ENCODE measurements around the gene BDKRB2. TPM values are rescaled to one million over a fixed set of nuclear protein-coding genes. Genes with fewer than 3 reads are reported as not detected.

Gene BDKRB2
- total and polyA plus RNA-seq, 2 experiments from 2014 or later = 4.4 to 5.9 TPM

GRCh38 chr14:96198430-96199130 lies 6.1 kb upstream of the BDKRB2 start:
- Histone ChIP-seq H3K79me2 (no peaks in the 10 kb centered on the region), H3K27me3 (no peaks in the 10 kb centered on the region), H3K9me2 (replicated peaks; ENCODE audit: insufficient read depth) (no peaks in the 10 kb centered on the region), H3K9me3 (ENCODE audit: low read depth) (no peaks in the 10 kb centered on the region), H4K20me1 (ENCODE audit: insufficient read depth, poor library complexity, severe bottlenecking) (no peaks in the 10 kb centered on the region), H2AFZ (no peak overlapping the region), H3K36me3 (replicated peaks; ENCODE audit: insufficient read depth, low read depth) (no peaks in the 10 kb centered on the region), H3K4me3 (no peak overlapping the region), H3K27ac (no peak overlapping the region), H3K4me2 (no peak overlapping the region), H3K4me1 (ENCODE audit: insufficient read depth) (peaks cover 19% of the 10 kb centered on the region)
- DNase-seq (ENCODE audit: low spot score) = no peak
- WGBS (ENCODE audit: low lambda C conversion rate, missing lambda C conversion rate) = 72% methylated on average over 9 of the region's 9 CpGs
- no peak for TF ChIP-seq EZH2phosphoT487 (IDR thresholded peaks at IDR 0.05; ENCODE audit: low read depth, severe bottlenecking, unreplicated experiment)
- TF ChIP-seq, protein P1, sequence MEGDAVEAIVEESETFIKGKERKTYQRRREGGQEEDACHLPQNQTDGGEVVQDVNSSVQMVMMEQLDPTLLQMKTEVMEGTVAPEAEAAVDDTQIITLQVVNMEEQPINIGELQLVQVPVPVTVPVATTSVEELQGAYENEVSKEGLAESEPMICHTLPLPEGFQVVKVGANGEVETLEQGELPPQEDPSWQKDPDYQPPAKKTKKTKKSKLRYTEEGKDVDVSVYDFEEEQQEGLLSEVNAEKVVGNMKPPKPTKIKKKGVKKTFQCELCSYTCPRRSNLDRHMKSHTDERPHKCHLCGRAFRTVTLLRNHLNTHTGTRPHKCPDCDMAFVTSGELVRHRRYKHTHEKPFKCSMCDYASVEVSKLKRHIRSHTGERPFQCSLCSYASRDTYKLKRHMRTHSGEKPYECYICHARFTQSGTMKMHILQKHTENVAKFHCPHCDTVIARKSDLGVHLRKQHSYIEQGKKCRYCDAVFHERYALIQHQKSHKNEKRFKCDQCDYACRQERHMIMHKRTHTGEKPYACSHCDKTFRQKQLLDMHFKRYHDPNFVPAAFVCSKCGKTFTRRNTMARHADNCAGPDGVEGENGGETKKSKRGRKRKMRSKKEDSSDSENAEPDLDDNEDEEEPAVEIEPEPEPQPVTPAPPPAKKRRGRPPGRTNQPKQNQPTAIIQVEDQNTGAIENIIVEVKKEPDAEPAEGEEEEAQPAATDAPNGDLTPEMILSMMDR (IDR thresholded peaks at IDR 0.05; ENCODE audit: poor library complexity) = no peak
- no peak for TF ChIP-seq EZH2 (IDR thresholded peaks at IDR 0.05; ENCODE audit: borderline replicate concordance)

DNA sequence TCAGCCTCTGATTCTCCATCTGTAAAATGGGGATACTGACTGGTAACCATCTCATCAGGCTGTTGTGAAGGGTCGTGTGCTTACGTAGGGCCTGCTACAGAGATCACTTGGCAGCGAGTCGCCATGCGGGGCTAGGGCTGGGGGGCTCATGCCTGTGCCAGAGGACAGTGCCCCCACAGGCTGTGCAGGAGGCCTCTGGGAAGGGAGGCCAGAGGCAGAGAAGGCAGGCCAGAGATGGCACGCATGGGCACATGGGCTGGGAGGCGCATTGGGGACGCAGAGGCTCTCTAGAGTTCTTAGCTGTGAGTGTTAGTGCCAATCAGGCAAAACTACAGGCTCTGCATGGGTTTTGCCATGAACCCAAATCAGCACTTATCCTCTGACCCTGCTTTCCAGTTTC lies 3.5 kb upstream of the BDKRB2 start:
- Histone ChIP-seq H2AFZ (no peak overlapping the region), H3K79me2 (peaks cover 2% of the 10 kb centered on the region), H3K4me2 (no peak overlapping the region), H3K9me2 (replicated peaks; ENCODE audit: insufficient read depth) (no peaks in the 10 kb centered on the region), H3K36me3 (replicated peaks; ENCODE audit: insufficient read depth, low read depth) (no peaks in the 10 kb centered on the region), H3K27me3 (no peaks in the 10 kb centered on the region), H3K9me3 (ENCODE audit: low read depth) (no peaks in the 10 kb centered on the region), H4K20me1 (ENCODE audit: insufficient read depth, poor library complexity, severe bottlenecking) (no peaks in the 10 kb centered on the region), H3K4me3 (no peak overlapping the region), H3K4me1 (ENCODE audit: insufficient read depth) (peaks cover 22% of the 10 kb centered on the region), H3K27ac (no peak overlapping the region)
- TF ChIP-seq EZH2phosphoT487 (IDR thresholded peaks at IDR 0.05; ENCODE audit: low read depth, severe bottlenecking, unreplicated experiment) (no peak), EZH2 (IDR thresholded peaks at IDR 0.05; ENCODE audit: borderline replicate concordance) (no peak)
- TF ChIP-seq, protein P1 (IDR thresholded peaks at IDR 0.05; ENCODE audit: poor library complexity) = no peak
- DNase-seq (ENCODE audit: low spot score) = no peak
- WGBS (ENCODE audit: low lambda C conversion rate, missing lambda C conversion rate) = 100% methylated on average over 8 of the region's 8 CpGs

DNA sequence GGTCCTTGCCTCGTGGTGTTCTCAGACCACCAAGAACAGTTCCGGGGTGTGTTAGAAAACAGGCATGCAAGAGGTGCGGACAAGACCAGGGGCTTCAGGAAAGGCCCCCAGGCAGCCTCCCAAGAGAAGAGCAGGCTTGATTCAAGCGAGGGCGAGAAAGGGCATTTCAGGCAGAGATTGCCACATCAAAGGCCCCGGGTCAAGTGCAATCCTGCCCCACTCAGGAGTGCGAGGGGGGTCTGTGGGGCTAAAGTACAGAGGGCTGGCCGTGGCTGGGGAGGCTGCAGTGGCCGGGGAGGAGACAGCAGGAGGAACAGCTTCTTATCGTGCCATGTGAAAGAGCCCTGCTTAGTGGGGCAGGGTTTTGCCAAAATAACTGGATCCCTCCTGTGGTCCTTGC lies 2.7 kb upstream of the BDKRB2 start:
- Histone ChIP-seq H3K4me2 (no peak overlapping the region), H3K4me1 (ENCODE audit: insufficient read depth) (peaks cover 25% of the 10 kb centered on the region), H3K27ac (no peak overlapping the region), H3K4me3 (no peak overlapping the region), H3K9me3 (ENCODE audit: low read depth) (no peaks in the 10 kb centered on the region), H3K79me2 (peaks cover 2% of the 10 kb centered on the region), H2AFZ (no peak overlapping the region), H3K27me3 (no peaks in the 10 kb centered on the region), H3K36me3 (replicated peaks; ENCODE audit: insufficient read depth, low read depth) (no peaks in the 10 kb centered on the region), H4K20me1 (ENCODE audit: insufficient read depth, poor library complexity, severe bottlenecking) (no peaks in the 10 kb centered on the region), H3K9me2 (replicated peaks; ENCODE audit: insufficient read depth) (no peaks in the 10 kb centered on the region)
- WGBS (ENCODE audit: low lambda C conversion rate, missing lambda C conversion rate) = 62% methylated on average over 10 of the region's 10 CpGs
- TF ChIP-seq EZH2phosphoT487 (IDR thresholded peaks at IDR 0.05; ENCODE audit: low read depth, severe bottlenecking, unreplicated experiment) (no peak), EZH2 (IDR thresholded peaks at IDR 0.05; ENCODE audit: borderline replicate concordance) (no peak)
- TF ChIP-seq, protein P1 (IDR thresholded peaks at IDR 0.05; ENCODE audit: poor library complexity) = no peak
- no peak for DNase-seq (ENCODE audit: low spot score)
